HFFc6 (cell line): ENCODE measurements around the gene SRBD1. TPM values are rescaled to one million over a fixed set of nuclear protein-coding genes. Genes with fewer than 3 reads are reported as not detected.

ENCODE experiments used
- DNase-seq: peaks from one replicate; pipeline ENCODE4 v3.0.0-alpha.2; 2018
- H3K27ac Mint-ChIP-seq: 2 replicates; pipeline ENCODE4 v1.8.0; 2020; ENCODE audit warnings: mild to moderate bottlenecking, mixed read lengths
- H3K27me3 Mint-ChIP-seq: 2 replicates; pipeline ENCODE4 v1.8.0; 2021; ENCODE audit warnings: mild to moderate bottlenecking, moderate library complexity, mixed read lengths; ENCODE audit not compliant: insufficient read depth
- H3K36me3 Mint-ChIP-seq: 2 replicates; pipeline ENCODE4 v1.8.0; 2021; ENCODE audit warnings: low read depth, mixed read lengths
- H3K4me1 Mint-ChIP-seq: 2 replicates; pipeline ENCODE4 v1.8.0; 2020; ENCODE audit warnings: low read depth, mixed read lengths
- H3K4me3 Mint-ChIP-seq: 2 replicates; pipeline ENCODE4 v1.8.0; 2020; ENCODE audit warnings: mild to moderate bottlenecking, moderate library complexity, mixed read lengths
- H3K9me3 Mint-ChIP-seq: 2 replicates; pipeline ENCODE4 v1.8.0; 2020; ENCODE audit warnings: mild to moderate bottlenecking, mixed read lengths
- total RNA-seq, 6 experiments: library from RNA; stranded (reverse); fragmentation: NEBNext Ultra II Directional; extraction: Animal tissue kit (Norgen Biotek cat#: 25700); gene quantifications; 2 replicates in 1 of 6; 3 replicates in 5 of 6; pipeline ENCODE4 v1.2.3, GENCODE V29; 2021
- TF ChIP-seq, protein P1 (sequence below): fragments of 200-600 bp; sonication (generic); IDR thresholded peaks from 2 replicates; pipeline ENCODE4 v1.5.0; 2021; ENCODE audit warnings: antibody characterized with exemption, mild to moderate bottlenecking

SRBD1 gene
- total RNA-seq, 6 experiments from 2014 or later, result 9.5 to 13.6 (median 12.4) TPM

DNA sequence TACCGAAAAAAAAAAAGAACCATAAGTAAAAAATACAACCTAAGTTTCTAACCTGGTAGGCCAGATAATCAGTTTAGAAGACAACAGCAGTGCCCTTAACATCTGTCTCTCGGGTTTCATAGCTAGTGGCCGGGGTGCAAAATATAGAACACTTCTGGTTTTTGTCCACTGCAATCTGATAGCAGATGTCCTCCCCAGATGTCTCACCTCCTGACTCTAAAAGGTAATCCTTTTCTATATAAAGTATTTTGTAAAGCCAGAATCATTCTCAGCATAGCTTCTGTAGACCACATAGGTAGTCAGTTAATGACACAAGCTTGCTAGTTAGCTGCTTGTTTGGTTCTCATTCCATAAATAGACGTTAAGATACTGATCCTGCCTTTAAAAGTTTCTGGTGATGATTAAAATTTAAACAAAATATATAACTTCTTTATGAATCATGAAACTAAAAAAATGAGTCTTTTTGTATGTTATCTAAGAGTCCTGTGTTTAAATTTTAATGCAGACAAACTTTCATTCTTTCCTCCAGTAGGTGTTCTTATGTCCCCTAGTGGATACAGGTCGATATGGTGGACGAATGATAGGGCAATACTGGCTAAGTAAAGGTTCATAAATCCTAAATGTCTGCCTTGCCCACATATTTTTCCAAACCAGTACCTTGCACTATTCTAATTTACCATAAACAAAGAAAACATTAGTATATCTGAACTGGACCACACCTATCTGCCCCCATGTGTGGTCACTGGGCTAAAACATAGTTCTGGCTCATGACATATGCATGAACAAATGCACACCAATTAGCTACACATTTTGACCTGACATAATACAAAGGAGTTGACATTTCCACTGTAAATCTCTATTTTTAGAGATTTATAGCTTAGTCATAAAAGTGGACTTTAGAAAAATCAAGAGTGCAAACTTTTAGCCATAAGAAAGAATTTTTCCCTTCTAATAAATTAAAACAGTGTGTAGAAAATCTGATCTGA lies 171.0 kb downstream of the SRBD1 start:
- Mint-ChIP-seq H3K36me3 (peaks cover 13% of the 10 kb centered on the region), H3K27ac (peak overlapping the region; percentile 20), H3K4me1 (peaks cover 40% of the 10 kb centered on the region), H3K9me3 (no peaks in the 10 kb centered on the region), H3K4me3 (no peak overlapping the region), H3K27me3 (no peaks in the 10 kb centered on the region)
- no peak for DNase-seq
- TF ChIP-seq, protein P1, sequence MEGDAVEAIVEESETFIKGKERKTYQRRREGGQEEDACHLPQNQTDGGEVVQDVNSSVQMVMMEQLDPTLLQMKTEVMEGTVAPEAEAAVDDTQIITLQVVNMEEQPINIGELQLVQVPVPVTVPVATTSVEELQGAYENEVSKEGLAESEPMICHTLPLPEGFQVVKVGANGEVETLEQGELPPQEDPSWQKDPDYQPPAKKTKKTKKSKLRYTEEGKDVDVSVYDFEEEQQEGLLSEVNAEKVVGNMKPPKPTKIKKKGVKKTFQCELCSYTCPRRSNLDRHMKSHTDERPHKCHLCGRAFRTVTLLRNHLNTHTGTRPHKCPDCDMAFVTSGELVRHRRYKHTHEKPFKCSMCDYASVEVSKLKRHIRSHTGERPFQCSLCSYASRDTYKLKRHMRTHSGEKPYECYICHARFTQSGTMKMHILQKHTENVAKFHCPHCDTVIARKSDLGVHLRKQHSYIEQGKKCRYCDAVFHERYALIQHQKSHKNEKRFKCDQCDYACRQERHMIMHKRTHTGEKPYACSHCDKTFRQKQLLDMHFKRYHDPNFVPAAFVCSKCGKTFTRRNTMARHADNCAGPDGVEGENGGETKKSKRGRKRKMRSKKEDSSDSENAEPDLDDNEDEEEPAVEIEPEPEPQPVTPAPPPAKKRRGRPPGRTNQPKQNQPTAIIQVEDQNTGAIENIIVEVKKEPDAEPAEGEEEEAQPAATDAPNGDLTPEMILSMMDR, result peak; percentile 23; the same call in 1 of the 2 replicates

GRCh38 chr2:45438872-45439665 lies 172.0 kb downstream of the SRBD1 start:
- DNase-seq, result no peak
- Mint-ChIP-seq H3K4me3 (no peak overlapping the region), H3K27me3 (no peaks in the 10 kb centered on the region), H3K4me1 (peaks cover 44% of the 10 kb centered on the region), H3K27ac (no peak overlapping the region), H3K36me3 (peaks cover 13% of the 10 kb centered on the region), H3K9me3 (no peaks in the 10 kb centered on the region)
- TF ChIP-seq, protein P1, result no peak

DNA sequence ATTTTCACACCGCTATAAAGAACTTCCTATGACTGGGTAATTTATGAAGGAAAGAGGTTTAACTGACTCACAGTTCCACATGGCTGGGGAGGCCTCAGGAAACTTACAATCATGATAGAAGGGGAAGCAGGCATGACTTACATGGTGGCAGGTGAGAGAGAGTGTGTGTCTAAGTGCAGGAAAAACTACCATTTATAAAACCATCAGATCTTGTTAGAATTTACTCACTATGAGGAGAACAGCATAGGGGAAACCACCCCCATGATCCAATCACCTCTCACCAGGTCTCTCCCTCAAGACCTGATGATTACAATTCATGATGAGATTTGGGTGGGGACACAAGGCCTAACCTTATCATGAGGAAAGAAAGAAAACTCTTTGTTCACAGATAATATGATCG lies 174.6 kb downstream of the SRBD1 start:
- H3K9me3 Mint-ChIP-seq, result no peaks in the 10 kb centered on the region
- no peaks in the 10 kb centered on the region for H3K27me3 Mint-ChIP-seq

DNA sequence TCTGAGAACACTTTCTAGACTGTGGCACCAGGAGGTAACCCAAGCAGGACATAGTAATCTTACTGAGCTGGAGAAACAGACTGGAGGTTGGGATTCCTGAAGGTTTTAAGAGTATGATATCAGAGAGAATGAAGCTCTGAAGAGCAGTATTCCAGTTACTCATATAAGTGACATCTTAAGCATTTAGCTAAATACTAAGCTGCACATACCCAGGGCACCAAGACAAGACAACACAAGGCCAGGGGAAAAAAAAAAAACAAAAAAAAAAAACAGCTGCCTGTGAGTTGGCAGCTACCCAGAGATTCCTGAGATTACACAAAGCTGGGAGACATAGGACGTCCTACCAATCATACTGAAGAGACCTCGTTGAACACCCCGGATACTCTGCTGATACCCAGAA lies 175.8 kb downstream of the SRBD1 start:
- TF ChIP-seq, protein P1, result no peak
- H3K27ac Mint-ChIP-seq, result peak overlapping the region; percentile 43
- peaks cover 25% of the 10 kb centered on the region for H3K36me3 Mint-ChIP-seq
- 0 out of 2 replicates have a peak overlapping the region, but pooled peaks have one; percentile 3 for H3K4me3 Mint-ChIP-seq
- DNase-seq, result peak; percentile 75
- peaks cover 9% of the 10 kb centered on the region for H3K9me3 Mint-ChIP-seq
- H3K27me3 Mint-ChIP-seq, result no peaks in the 10 kb centered on the region
- H3K4me1 Mint-ChIP-seq, result peaks cover 52% of the 10 kb centered on the region

More for the DNA sequence above, 174.6 kb downstream of the SRBD1 start:
- peaks cover 63% of the 10 kb centered on the region for H3K4me1 Mint-ChIP-seq
- no peak overlapping the region for H3K27ac Mint-ChIP-seq
- no peak for DNase-seq
- TF ChIP-seq, protein P1, result no peak
- H3K4me3 Mint-ChIP-seq, result no peak overlapping the region
- peaks cover 14% of the 10 kb centered on the region for H3K36me3 Mint-ChIP-seq

- Mint-ChIP-seq H3K27me3 (no peaks in the 10 kb centered on the region; the same call in 1 of the 2 replicates), H3K36me3 (peaks cover 34% of the 10 kb centered on the region), H3K27ac (no peak overlapping the region), H3K9me3 (peaks cover 13% of the 10 kb centered on the region), H3K4me3 (no peak overlapping the region), H3K4me1 (peaks cover 46% of the 10 kb centered on the region)
- DNase-seq, result no peak
- TF ChIP-seq, protein P1, result no peak
These were observed 177.7 kb downstream of the SRBD1 start for GRCh38 chr2:45433363-45433762.
